ENCODE data around the gene SERPINA5. TPM values are rescaled to one million over a fixed set of nuclear protein-coding genes. Genes with fewer than 3 reads are reported as not detected.

The SERPINA5 gene
- total RNA-seq, 4 donors from 2014 or later = 0.38 to 4.1 (median 1.9) TPM

- intact Hi-C loops (cut with DNase I; ENCODE audit: low total_unique reads) = loop anchor here (10.0 kb wide), 1 partner anchor 104 kb away; no protein-coding TSS in a partner anchor
- H3K4me3 ChIP-seq (ENCODE audit: low read depth, poor library complexity, severe bottlenecking) = no peak overlapping the region
- peak in 1 of 2 donors; percentile 67 for DNase-seq (ENCODE audit: low spot score in 2 of 2)
- 74 to 82% methylated on average over 14 of the region's 14 CpGs for WGBS, 2 donors
- TF ChIP-seq CTCF (IDR thresholded peaks at IDR 0.05) = no peak
- TF ChIP-seq POLR2A (IDR thresholded peaks at IDR 0.05) = no peak
Measured at GRCh38 chr14:94548131-94548998, 32.9 kb upstream of the SERPINA5 start.

- 29 to 30% methylated on average over 22 to 24 of the region's 24 CpGs for WGBS, 2 donors
- intact Hi-C loops (cut with DNase I; ENCODE audit: low total_unique reads) = loop anchor here (10.0 kb wide), 1 partner anchor 104 kb away; no protein-coding TSS in a partner anchor
- TF ChIP-seq POLR2A (IDR thresholded peaks at IDR 0.05) (no peak), CTCF (IDR thresholded peaks at IDR 0.05) (peak in 1 of 3 donors; percentile 52)
- no peak overlapping the region for H3K4me3 ChIP-seq (ENCODE audit: low read depth, poor library complexity, severe bottlenecking)
- DNase-seq (ENCODE audit: low spot score in 2 of 2) = peak; percentile 38 to 91
Measured at GRCh38 chr14:94548999-94549985, 31.9 kb upstream of the SERPINA5 start.

GRCh38 chr14:94550041-94550440 is 31.2 kb upstream of the SERPINA5 start:
- intact Hi-C loops (cut with DNase I; ENCODE audit: low total_unique reads) = no loop called here
- 78 to 80% methylated on average over 8 of the region's 8 CpGs for WGBS, 2 donors
- no peak overlapping the region for H3K4me3 ChIP-seq (ENCODE audit: low read depth, poor library complexity, severe bottlenecking)
- peak in 1 of 2 donors; percentile 28 for DNase-seq (ENCODE audit: low spot score in 2 of 2)
- TF ChIP-seq CTCF (IDR thresholded peaks at IDR 0.05) = no peak
- no peak for TF ChIP-seq POLR2A (IDR thresholded peaks at IDR 0.05)

- H3K4me3 ChIP-seq (ENCODE audit: low read depth, poor library complexity, severe bottlenecking) = no peak overlapping the region
- TF ChIP-seq POLR2A (IDR thresholded peaks at IDR 0.05) (no peak), CTCF (IDR thresholded peaks at IDR 0.05) (no peak)
- peak in 1 of 2 donors; percentile 60 for DNase-seq (ENCODE audit: low spot score in 2 of 2)
- 87 to 92% methylated on average over 9 of the region's 9 CpGs for WGBS, 2 donors
- intact Hi-C loops (cut with DNase I; ENCODE audit: low total_unique reads) = no loop called here
Measured at GRCh38 chr14:94555991-94556390, 25.2 kb upstream of the SERPINA5 start.

- peak in 1 of 2 donors; percentile 5 for DNase-seq (ENCODE audit: low spot score in 2 of 2)
- 93 to 100% methylated on average over 1 of the region's 1 CpG for WGBS, 2 donors
- intact Hi-C loops (cut with DNase I; ENCODE audit: low total_unique reads) = no loop called here
Measured at GRCh38 chr14:94557327-94557726, 23.9 kb upstream of the SERPINA5 start.

More at GRCh38 chr14:94557327-94557726, 23.9 kb upstream of the SERPINA5 start:
- TF ChIP-seq POLR2A (IDR thresholded peaks at IDR 0.05) = no peak
- no peak for TF ChIP-seq CTCF (IDR thresholded peaks at IDR 0.05)
- H3K4me3 ChIP-seq (ENCODE audit: low read depth, poor library complexity, severe bottlenecking) = no peak overlapping the region

Data from lower leg skin (tissue), 4 donors.